H1 (cell line): Measurements from ENCODE around the gene CABCOCO1. TPM values are rescaled to one million over a fixed set of nuclear protein-coding genes. Genes with fewer than 3 reads are reported as not detected.

Experiments
- CTCF ChIA-PET: fragments of 300-600 bp; sonication (Branson Sonifier 250); formaldehyde crosslinking; loops from one replicate; lab custom pipeline; 2021; ENCODE audit not compliant: partially characterized antibody; lab: Charles Lee
- POLR2A ChIA-PET: fragments of 300-600 bp; sonication (Branson Sonifier 250); formaldehyde crosslinking; loops from one replicate; lab custom pipeline; 2021; ENCODE audit warnings: inconsistent platforms; ENCODE audit not compliant: partially characterized antibody; lab: Charles Lee
- DNase-seq, 2 experiments: peaks; one replicate each; pipeline versions ENCODE4 v3.0.0 to v3.0.0-alpha.2; 2010 to 2022; ENCODE audit warnings: low spot score in 2 of 2, low read depth in 1 of 2, mixed read lengths in 1 of 2
- FAIRE-seq: peaks from 2 replicates; lab custom pipeline; 2011; peaks lifted over from hg19 to GRCh38; lab: Jason Lieb, UNC
- H2AFZ ChIP-seq: 2 replicates; pipeline ENCODE4 v1.8.1; 2012; ENCODE audit warnings: low read length, inconsistent platforms
- H2AK5ac ChIP-seq: 2 replicates; pipeline ENCODE4 v1.6.1; 2013; ENCODE audit warnings: low read depth, low read length
- H2BK120ac ChIP-seq: replicated peaks from 2 replicates; pipeline ENCODE3; 2013; ENCODE audit warnings: low read depth, low read length, inconsistent platforms
- H2BK12ac ChIP-seq: 2 replicates; pipeline ENCODE4 v1.6.1; 2013; ENCODE audit warnings: low read depth, low read length
- H2BK15ac ChIP-seq: 2 replicates; pipeline ENCODE4 v1.6.1; 2013; ENCODE audit warnings: low read length
- H2BK20ac ChIP-seq: 2 replicates; pipeline ENCODE4 v1.6.1; 2013; ENCODE audit warnings: low read length
- H2BK5ac ChIP-seq: 2 replicates; pipeline ENCODE4 v1.6.1; 2013; ENCODE audit warnings: low read depth, low read length
- H3K14ac ChIP-seq: 2 replicates; pipeline ENCODE4 v1.6.1; 2013; ENCODE audit warnings: inconsistent platforms; ENCODE audit not compliant: insufficient read length
- H3K18ac ChIP-seq: 2 replicates; pipeline ENCODE4 v1.6.1; 2013; ENCODE audit warnings: low read length; ENCODE audit errors: extremely low read depth
- H3K23ac ChIP-seq: 2 replicates; pipeline ENCODE4 v1.6.1; 2013; ENCODE audit warnings: inconsistent platforms; ENCODE audit not compliant: insufficient read length
- H3K23me2 ChIP-seq: 2 replicates; pipeline ENCODE4 v1.6.1; 2013; ENCODE audit warnings: low read depth, low read length
- H3K27ac ChIP-seq: 2 replicates; pipeline ENCODE4 v1.6.1; 2011; ENCODE audit warnings: low read depth, low read length, inconsistent platforms
- H3K27me3 ChIP-seq, 4 experiments: replicated peaks in 1 of 4; 1 replicate in 1 of 4; 2 replicates in 3 of 4; pipeline versions ENCODE4 v1.6.1 to v1.8.1; 2011 to 2013; ENCODE audit warnings: low read length in 3 of 4, mild to moderate bottlenecking in 3 of 4, inconsistent platforms in 2 of 4, mixed read lengths in 2 of 4, moderate library complexity in 1 of 4; ENCODE audit not compliant: control insufficient read depth in 3 of 4, insufficient read depth in 3 of 4; ENCODE audit errors: extremely low read depth in 1 of 4
- H3K36me3 ChIP-seq, 4 experiments: 2 replicates each; pipeline versions ENCODE4 v1.6.1 to v1.8.1; 2011 to 2013; ENCODE audit warnings: mild to moderate bottlenecking in 4 of 4, low read length in 3 of 4, moderate library complexity in 2 of 4, control low read depth in 1 of 4, inconsistent platforms in 1 of 4; ENCODE audit not compliant: insufficient read depth in 4 of 4, control insufficient read depth in 2 of 4
- H3K4ac ChIP-seq: replicated peaks from 2 replicates; pipeline ENCODE3; 2013; ENCODE audit warnings: low read length, low read depth, mixed read lengths, inconsistent platforms; ENCODE audit not compliant: insufficient read length
- H3K4me1 ChIP-seq, 4 experiments: replicated peaks in 1 of 4; 1 replicate in 1 of 4; 2 replicates in 3 of 4; pipeline versions ENCODE4 v1.6.1 to v1.8.1; 2011 to 2013; ENCODE audit warnings: low read length in 3 of 4, inconsistent platforms in 2 of 4, mixed read lengths in 1 of 4; ENCODE audit not compliant: insufficient read depth in 4 of 4, control insufficient read depth in 3 of 4
- H3K4me2 ChIP-seq, 2 experiments: 2 replicates each; pipeline versions ENCODE4 v1.6.1 to v1.8.1; 2011 to 2013; ENCODE audit warnings: low read depth in 2 of 2, low read length in 2 of 2, control low read depth in 1 of 2, inconsistent platforms in 1 of 2, mild to moderate bottlenecking in 1 of 2; ENCODE audit not compliant: insufficient read depth in 1 of 2
- H3K4me3 ChIP-seq, 4 experiments: fragments of 200-600, 300-600 bp in 1 of 4; sonication (generic), shearing (Covaris generic), sonication (Bioruptor Twin) in 1 of 4; 2 replicates each; pipeline versions ENCODE4 v1.5.1 to v1.8.1; 2011 to 2016; ENCODE audit warnings: low read length in 4 of 4, low read depth in 3 of 4, control low read depth in 2 of 4, inconsistent platforms in 2 of 4, mild to moderate bottlenecking in 2 of 4, mixed read lengths in 1 of 4, moderate library complexity in 1 of 4; ENCODE audit not compliant: insufficient read depth in 2 of 4; ENCODE audit errors: extremely low read depth in 1 of 4
- H3K56ac ChIP-seq: replicated peaks from 2 replicates; pipeline ENCODE3; 2013; ENCODE audit warnings: low read depth, mild to moderate bottlenecking, mixed read lengths, low read length, inconsistent platforms; ENCODE audit not compliant: insufficient read length
- H3K79me1 ChIP-seq: 2 replicates; pipeline ENCODE4 v1.6.1; 2013; ENCODE audit warnings: low read depth, low read length, control low read depth
- H3K79me2 ChIP-seq, 2 experiments: 2 replicates each; pipeline versions ENCODE4 v1.6.1 to v1.8.1; 2012 to 2013; ENCODE audit warnings: low read length in 2 of 2, mild to moderate bottlenecking in 2 of 2, inconsistent platforms in 1 of 2; ENCODE audit not compliant: insufficient read depth in 2 of 2, control insufficient read depth in 1 of 2
- H3K9ac ChIP-seq, 4 experiments: replicated peaks in 1 of 4; 1 replicate in 1 of 4; 2 replicates in 3 of 4; pipeline versions ENCODE4 v1.6.1 to v1.8.1; 2011 to 2013; ENCODE audit warnings: low read depth in 3 of 4, low read length in 3 of 4, control low read depth in 2 of 4, mild to moderate bottlenecking in 2 of 4, moderate library complexity in 2 of 4, inconsistent platforms in 1 of 4; ENCODE audit errors: extremely low read depth in 1 of 4
- H3K9me3 ChIP-seq, 2 experiments: 2 replicates each; pipeline versions ENCODE4 v1.6.1 to v1.8.1; 2012 to 2013; ENCODE audit warnings: mild to moderate bottlenecking in 2 of 2, moderate library complexity in 2 of 2, control low read depth in 1 of 2, inconsistent platforms in 1 of 2, low read depth in 1 of 2, low read length in 1 of 2, mixed read lengths in 1 of 2; ENCODE audit not compliant: insufficient read depth in 2 of 2
- H4K20me1 ChIP-seq, 2 experiments: replicated peaks in 1 of 2; 2 replicates each; pipeline versions ENCODE3 to v1.8.1; 2011 to 2013; ENCODE audit warnings: inconsistent platforms in 2 of 2, low read length in 2 of 2, mild to moderate bottlenecking in 1 of 2; ENCODE audit not compliant: insufficient read depth in 2 of 2, control insufficient read depth in 1 of 2
- H4K5ac ChIP-seq: 2 replicates; pipeline ENCODE4 v1.6.1; 2013; ENCODE audit warnings: low read length, low read depth, mixed read lengths, inconsistent platforms; ENCODE audit not compliant: insufficient read length
- H4K8ac ChIP-seq: 2 replicates; pipeline ENCODE4 v1.8.0; 2013; ENCODE audit warnings: mild to moderate bottlenecking, moderate library complexity, low read length, inconsistent platforms; ENCODE audit not compliant: insufficient read depth; ENCODE audit errors: extremely low read depth
- H4K91ac ChIP-seq: replicated peaks from 2 replicates; pipeline ENCODE3; 2013; ENCODE audit warnings: low read length, mixed read lengths, inconsistent platforms; ENCODE audit not compliant: insufficient read length
- CREB1 ChIP-seq: IDR thresholded peaks from 2 replicates; pipeline ENCODE4 v1.6.1; 2012; ENCODE audit warnings: inconsistent platforms
- EGR1 ChIP-seq: IDR thresholded peaks from 2 replicates; pipeline ENCODE4 v1.6.1; 2011; ENCODE audit warnings: low read depth, low read length, borderline replicate concordance
- POU5F1 ChIP-seq: IDR thresholded peaks from 2 replicates; pipeline ENCODE4 v1.6.1; 2011; ENCODE audit warnings: low read depth, mild to moderate bottlenecking, low read length, moderate library complexity
- RXRA ChIP-seq: IDR thresholded peaks from 2 replicates; pipeline ENCODE4 v1.6.1; 2011; ENCODE audit warnings: low read depth, mild to moderate bottlenecking, low read length, moderate library complexity; ENCODE audit not compliant: insufficient read depth
- WGBS, 2 experiments: shearing (Covaris generic) in 1 of 2; methylation state at CpG; one replicate each; pipeline versions ENCODE4 v1.1.6 to v1.1.7; 2013 to 2015; ENCODE audit warnings: low lambda C conversion rate in 2 of 2, mixed read lengths in 2 of 2, inconsistent platforms in 1 of 2, low coverage in 1 of 2, missing lambda C conversion rate in 1 of 2; ENCODE audit not compliant: insufficient replicate concordance in 2 of 2, insufficient coverage in 1 of 2, insufficient read length in 1 of 2; ENCODE audit errors: extremely low coverage in 1 of 2, missing lambda C conversion rate in 1 of 2; 5-methylcytosine and 5-hydroxymethylcytosine counted together
- polyA plus RNA-seq, 7 experiments: library from polyadenylated mRNA; depleted of rRNA in 3 of 7; stranded (reverse) in 5 of 7; unstranded in 2 of 7; fragments of >200 nt in 5 of 7; fragments of 200-250 nt in 2 of 7; gene quantifications; 1 replicate in 5 of 7; 2 replicates in 1 of 7; 4 replicates in 1 of 7; pipeline versions ENCODE4 v1.2.1 to v1.2.3, GENCODE V29; 2011 to 2013; ENCODE audit warnings: missing spikeins in 2 of 7, mixed read lengths in 2 of 7
- total RNA-seq: library from RNA; stranded (reverse); fragmentation: NEBNext Ultra II Directional; extraction: Animal tissue kit (Norgen Biotek cat#: 25700); gene quantifications from 2 replicates; pipeline ENCODE4 v1.2.1, GENCODE V29; 2021
- TF ChIP-seq, protein P1 (sequence below): IDR thresholded peaks from 2 replicates; pipeline ENCODE4 v1.6.1; 2012; ENCODE audit warnings: inconsistent platforms

The CABCOCO1 gene
- total and polyA plus RNA-seq, 2 of the 8 experiments (the other 6 are each of a cell fraction or from before 2014, with no cell fraction given) = not detected

GRCh38 chr10:61628875-61629513 is 33.7 kb upstream of the CABCOCO1 start:
- H3K79me2 ChIP-seq = no peaks in the 10 kb centered on the region
- no peak overlapping the region for H2AK5ac ChIP-seq
- ChIA-PET POLR2A (no interaction called here), CTCF (interaction anchor here (0.7 to 1.3 kb wide), 3 partner anchors 11 to 21 kb away, joined by 3 to 5 read pairs (median 3); no protein-coding TSS in a partner anchor)
- H3K79me1 ChIP-seq = no peaks in the 10 kb centered on the region
- no peak overlapping the region for H4K5ac ChIP-seq
- no peak overlapping the region; a peak in 1 of 4 replicates for H3K4me2 ChIP-seq
- no peak overlapping the region for H2AFZ ChIP-seq
- no peak overlapping the region for H3K23ac ChIP-seq
- H3K9me3 ChIP-seq = no peaks in the 10 kb centered on the region
- no peak overlapping the region for H3K9ac ChIP-seq
- H3K27ac ChIP-seq = no peak overlapping the region
- H2BK15ac ChIP-seq = no peak overlapping the region
- H4K91ac ChIP-seq = no peak overlapping the region
- no peak overlapping the region for H3K4me3 ChIP-seq
- no peak for TF ChIP-seq RXRA
- TF ChIP-seq EGR1 = no peak
- no peak for TF ChIP-seq POU5F1
- TF ChIP-seq, protein P1, sequence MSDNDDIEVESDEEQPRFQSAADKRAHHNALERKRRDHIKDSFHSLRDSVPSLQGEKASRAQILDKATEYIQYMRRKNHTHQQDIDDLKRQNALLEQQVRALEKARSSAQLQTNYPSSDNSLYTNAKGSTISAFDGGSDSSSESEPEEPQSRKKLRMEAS = no peak
- no peak for TF ChIP-seq CREB1
- H3K14ac ChIP-seq = no peak overlapping the region
- no peak overlapping the region for H3K56ac ChIP-seq
- H3K4me1 ChIP-seq = peaks cover 0 to 6% (median 0%) of the 10 kb centered on the region in 4 experiments; a peak in 3 of 7 replicates
- 75% methylated on average over 4 of the region's 4 CpGs; no CpG with 5 or more reads in 1 of the 2 experiments for WGBS, 2 experiments
- H4K20me1 ChIP-seq = no peaks in the 10 kb centered on the region
- H2BK5ac ChIP-seq = no peak overlapping the region
- no peak overlapping the region for H2BK12ac ChIP-seq
- no peaks in the 10 kb centered on the region for H3K27me3 ChIP-seq
- no peak overlapping the region for H3K18ac ChIP-seq
- H3K36me3 ChIP-seq = no peaks in the 10 kb centered on the region; a peak in 2 of 8 replicates
- DNase-seq (no peak), FAIRE-seq (no peak)
- no peaks in the 10 kb centered on the region; the same call in 1 of the 2 replicates for H3K23me2 ChIP-seq
- no peak overlapping the region for H4K8ac ChIP-seq
- no peak overlapping the region for H2BK120ac ChIP-seq
- no peak overlapping the region for H3K4ac ChIP-seq
- no peak overlapping the region for H2BK20ac ChIP-seq
